Kidney tubule cell (primary cell): Measurements from ENCODE around the gene CD300LF.

ENCODE experiments used
- DNase-seq: peaks from one replicate; pipeline ENCODE4 v3.0.0-alpha.2; 2018; ENCODE audit warnings: low spot score

The CD300LF gene

DNA sequence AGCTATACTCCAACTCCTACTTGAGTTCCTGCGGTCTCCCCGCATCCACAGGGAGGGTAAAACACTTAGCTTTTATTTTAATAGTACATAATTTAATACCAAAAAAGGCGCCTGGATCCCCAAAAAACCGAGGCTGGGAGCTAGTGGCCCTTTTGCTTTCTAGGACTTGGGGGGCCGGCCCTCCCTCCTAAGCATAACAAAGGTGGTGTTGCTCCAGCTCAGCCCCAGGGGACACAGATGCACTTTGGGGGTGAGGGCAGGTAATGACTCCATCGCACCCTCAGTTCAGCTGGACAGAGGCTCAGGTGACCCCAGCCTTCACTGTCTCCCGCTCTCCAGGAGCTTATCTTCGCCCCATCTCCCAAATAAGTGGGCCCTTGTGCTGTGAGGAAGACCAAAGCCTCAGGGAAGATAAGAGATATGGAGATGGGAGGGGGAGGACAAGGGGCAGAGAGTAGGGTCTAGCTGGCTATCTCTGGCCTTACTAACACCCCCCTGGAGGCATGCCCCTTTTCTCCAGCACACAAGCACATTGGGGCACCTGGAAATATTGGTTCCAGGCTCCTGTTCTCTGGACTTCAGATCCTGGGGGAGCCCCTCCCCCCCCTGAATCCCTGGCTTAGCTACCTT, 32.9 kb upstream of the CD300LF start:
- DNase-seq: no peak

DNA sequence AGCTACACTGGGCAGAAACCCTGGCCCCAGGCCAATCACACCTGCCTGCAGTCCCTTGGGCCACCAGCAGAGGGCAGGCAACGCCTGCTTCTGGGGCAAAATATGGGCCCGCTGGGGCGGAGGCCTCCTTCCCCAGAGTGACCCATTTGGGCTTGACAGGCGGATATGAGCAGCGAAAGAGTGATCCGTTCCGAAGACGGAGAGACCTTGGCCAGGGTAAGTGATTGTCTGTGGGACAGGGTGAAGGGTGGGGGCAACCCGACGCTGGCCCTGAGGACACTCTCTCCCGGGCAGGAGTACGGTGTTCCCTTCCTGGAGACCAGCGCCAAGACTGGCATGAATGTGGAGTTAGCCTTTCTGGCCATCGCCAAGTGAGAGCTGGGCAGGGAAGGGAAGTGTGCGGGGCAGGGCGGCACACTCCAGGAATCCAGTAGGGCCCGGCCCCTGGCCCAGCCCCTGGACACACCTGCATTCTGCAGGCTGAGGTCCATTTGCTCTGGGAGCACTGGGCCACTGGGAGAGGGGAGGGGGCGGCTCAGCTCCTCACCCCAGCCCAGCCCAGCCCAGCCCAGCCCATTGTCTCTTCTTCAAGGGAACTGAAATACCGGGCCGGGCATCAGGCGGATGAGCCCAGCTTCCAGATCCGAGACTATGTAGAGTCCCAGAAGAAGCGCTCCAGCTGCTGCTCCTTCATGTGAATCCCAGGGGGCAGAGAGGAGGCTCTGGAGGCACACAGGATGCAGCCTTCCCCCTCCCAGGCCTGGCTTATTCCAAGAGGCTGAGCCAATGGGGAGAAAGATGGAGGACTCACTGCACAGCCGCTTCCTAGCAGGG, 32.2 kb upstream of the CD300LF start:
- peak; percentile 74 for DNase-seq

DNA sequence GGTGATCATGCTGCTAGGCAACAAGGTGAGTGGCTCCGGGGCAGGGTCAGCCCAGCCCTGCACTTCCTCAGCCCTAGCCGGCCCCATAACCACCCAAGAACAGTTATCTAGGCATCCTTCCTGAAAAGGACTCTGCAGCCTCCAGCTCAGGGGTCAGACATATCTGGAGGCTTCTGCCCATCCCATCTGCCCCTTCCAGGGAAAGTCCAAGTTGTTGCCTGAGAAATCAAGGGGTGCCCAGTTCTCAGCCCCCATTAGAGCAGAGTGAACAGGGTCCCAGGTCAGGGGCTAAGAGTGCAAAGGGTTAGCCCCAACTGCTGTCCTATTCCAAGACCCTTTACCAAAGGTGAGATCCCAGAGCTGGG, 31.6 kb upstream of the CD300LF start:
- DNase-seq: no peak

DNA sequence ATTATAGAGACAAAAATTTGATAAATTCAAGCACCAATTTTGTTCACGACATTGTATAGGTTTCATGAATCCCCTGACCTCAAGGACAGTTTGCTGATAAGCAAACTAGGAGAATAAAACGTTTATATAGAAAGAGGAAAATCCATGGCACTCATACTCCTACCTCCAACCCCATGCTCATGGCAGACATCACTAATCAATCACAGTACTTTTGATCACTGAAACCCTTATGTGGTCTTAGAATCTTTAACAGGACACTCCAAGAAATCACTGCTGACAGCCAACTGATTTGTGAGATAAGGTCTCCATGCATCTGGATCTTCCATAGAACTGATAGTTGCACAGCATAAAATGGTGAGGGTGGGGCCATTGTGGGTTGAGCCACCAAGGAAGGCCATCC, 31.0 kb upstream of the CD300LF start:
- DNase-seq: no peak

DNA sequence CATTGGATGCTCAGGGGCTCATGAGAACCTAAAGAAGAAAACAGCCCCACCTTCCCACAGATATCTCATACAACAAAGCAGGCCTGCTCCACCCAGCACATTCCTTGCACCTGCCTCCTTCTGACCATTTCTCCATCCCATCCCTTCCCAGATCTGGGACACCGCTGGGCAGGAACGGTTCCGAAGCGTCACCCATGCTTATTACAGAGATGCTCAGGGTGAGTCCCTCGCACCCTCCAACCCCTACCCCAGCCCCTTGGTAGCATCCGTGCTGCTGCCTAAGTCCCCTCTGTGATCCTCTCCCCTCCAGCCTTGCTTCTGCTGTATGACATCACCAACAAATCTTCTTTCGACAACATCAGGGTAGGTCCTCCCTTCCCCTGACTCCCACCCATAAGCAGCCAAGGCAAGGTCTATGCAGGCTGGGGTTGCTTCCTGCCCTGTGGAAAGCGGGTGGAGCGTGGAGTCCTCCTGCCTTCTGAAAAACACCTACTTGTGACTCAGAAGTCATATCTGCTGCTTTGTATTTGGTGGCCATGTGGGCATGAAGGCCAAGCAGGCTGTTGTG, 30.3 kb upstream of the CD300LF start:
- peak; percentile 3 for DNase-seq

DNA sequence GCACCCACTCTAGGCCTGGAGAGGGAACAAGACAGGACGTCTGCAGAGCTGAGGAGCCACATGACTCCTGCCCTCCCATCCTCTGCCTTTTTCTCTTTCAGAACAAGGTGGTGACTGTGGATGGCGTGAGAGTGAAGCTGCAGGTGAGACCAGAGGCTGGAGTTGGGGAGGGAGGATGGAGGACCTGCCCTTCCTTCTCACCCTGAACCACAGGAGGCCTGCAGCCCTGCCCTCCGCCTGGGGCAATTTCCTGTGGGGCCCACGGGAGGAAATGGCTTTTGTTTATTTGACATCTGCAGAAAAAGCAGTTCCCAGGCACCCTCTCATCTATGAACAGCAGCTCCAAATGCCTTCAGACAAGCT, 29.4 kb upstream of the CD300LF start:
- DNase-seq: no peak

DNA sequence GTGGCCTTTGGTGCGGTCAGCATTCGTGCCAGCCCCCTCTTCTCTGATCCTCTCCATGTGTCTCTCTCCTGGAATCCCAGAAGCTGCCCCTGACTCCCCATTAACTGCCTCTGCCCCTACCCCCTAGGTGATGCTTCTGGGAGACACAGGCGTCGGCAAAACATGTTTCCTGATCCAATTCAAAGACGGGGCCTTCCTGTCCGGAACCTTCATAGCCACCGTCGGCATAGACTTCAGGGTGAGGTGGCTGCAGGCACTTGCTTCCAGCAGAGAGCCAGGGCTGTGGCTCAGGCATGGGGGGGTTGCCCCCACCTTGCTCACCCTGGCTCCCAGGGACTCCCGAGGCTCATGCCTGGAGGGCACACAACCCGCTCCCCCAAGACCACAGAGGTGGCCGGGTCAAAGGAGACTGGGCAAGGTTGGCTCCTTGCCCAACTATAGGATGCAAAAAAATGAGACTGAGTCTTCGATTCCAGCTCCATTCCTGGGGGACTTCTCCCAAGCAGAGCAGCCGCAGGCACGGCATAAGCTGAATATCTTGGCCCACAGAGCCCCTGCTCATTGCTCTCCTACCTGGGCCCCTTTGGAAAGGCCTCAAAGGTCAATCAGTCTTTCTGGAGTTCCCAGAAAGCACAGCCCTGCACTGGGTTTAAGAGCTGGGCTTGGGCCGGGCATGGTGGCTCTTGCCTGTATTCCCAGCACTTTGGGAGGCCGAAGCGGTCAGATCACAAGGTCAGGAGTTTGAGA, 28.1 kb upstream of the CD300LF start:
- DNase-seq: no peak

DNA sequence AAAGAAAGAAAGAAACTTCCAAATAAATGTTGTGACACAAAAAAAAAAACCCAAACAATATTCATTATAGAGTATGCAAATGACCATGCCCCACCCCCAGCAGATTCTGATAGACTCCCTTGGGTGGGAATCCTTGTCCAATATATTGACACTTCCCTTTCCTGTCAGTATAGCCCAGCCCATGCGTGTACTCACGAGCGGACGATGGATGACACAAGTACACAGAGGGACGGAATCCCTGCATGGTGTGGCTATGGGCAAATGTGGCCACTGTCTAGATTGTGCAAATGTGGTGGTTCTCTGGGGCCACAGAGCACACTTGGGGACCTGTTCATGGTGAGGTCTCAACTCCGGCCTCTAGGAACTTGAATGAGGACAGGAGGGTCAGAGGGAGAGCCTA, 27.4 kb upstream of the CD300LF start:
- DNase-seq: no peak

DNA sequence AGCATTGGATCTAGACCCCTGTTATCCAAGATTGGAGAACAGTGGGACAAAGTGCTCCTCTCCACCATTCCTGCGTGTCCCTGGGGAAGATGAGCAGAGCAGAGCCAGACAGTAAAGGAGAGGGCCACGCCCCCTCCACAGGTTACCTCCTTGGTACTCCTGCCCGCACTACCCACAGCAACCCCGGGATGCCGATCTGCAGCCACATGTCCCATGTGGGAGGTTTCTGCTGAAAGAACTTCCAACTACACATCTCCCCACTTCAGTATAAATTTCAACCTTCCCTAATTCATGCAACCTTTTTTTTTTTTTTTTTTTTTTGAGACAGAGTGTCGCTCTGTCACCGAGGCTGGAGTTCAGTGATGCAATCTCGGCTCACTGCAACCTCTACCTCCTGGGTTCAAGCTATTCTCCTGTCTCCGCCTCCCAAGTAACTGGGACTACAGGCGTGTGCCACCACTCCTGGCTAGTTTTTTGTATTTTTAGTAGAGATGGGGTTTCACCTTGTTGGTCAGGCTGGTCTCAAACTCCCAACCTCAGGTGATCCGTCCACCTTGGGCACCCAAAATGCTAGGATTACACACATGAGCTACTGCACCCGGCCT, 26.6 kb upstream of the CD300LF start:
- DNase-seq: no peak

DNA sequence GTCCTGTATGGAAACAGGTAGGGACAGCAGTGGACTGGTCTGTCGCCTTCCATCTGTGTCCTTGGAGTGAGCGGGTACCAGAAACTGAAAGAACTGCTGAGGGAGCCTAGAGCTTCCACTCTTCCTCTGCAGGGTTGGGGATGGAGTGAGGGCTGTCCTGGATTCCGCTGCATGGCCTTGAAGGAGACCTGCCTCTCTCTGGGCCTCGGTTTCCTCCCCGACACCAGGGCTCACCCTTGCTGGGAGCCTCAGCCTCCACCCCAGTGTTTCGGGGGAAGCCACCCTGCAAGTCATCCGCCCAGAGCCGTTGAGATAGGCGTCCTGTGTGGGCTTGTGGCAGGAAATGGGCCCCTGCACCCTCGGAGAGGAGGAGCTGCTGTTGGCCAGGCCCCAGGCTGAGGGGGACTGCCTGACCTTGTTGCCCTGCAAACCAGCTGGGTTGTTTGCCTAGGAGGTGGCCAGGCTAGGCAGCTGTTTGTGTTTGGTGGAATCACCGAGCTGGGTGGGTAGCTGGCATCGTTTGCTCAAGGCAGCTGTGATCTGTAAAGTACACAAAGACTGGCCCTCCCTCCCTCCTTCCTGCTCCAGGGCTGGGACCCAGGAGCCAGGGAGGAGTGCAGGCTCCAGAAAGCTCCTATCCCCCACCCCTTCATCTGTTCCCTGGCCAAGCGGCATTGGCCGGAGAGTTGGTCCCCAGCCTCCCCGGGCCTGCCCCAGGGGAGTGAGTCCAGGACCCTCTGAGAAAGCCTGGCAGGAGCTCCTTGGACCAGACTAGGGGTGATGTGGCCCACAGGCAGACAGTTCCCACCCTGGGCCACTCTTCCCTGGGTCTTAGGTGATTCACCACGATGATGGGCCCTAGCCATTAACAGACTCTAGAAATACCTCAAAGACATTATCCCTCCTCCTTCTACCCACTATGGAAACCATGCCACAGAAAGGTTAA, 25.6 kb upstream of the CD300LF start:
- no peak for DNase-seq

DNA sequence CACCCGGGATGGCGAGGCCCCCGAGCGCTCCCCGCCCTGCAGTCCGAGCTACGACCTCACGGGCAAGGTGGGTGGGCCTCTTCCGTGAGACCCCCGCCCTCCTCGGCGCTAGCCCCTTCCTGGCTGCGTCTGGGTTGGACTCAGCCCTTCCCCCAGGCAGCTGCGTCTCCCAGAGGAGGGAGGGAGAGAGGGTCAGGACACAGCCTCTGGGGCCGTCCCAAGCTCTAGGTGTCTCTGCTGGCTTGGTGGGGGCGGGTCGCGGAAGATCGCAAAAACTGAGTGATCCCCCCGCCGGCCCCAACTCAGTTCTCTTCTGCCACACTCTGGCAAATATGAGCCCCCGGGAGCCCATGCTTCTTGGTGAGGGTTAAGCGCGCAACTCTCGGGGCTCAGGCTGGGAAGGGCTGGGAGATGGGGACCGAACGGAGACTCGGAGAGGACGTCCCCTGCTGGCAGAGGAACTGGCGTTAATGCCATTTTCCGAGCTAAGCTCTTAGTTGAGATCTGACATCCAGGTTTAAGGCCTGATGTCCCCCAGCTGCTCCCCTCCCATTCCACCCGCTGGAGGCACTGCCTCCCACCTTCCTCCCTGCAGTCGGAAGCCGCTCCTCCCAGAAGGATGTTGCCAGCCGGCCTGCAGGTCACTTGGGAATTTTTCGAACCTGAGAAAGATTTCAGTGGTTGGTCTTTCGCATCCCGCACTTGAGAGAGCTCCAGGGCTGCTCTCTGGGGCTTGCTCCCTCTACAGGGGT, 24.8 kb upstream of the CD300LF start:
- no peak for DNase-seq

DNA sequence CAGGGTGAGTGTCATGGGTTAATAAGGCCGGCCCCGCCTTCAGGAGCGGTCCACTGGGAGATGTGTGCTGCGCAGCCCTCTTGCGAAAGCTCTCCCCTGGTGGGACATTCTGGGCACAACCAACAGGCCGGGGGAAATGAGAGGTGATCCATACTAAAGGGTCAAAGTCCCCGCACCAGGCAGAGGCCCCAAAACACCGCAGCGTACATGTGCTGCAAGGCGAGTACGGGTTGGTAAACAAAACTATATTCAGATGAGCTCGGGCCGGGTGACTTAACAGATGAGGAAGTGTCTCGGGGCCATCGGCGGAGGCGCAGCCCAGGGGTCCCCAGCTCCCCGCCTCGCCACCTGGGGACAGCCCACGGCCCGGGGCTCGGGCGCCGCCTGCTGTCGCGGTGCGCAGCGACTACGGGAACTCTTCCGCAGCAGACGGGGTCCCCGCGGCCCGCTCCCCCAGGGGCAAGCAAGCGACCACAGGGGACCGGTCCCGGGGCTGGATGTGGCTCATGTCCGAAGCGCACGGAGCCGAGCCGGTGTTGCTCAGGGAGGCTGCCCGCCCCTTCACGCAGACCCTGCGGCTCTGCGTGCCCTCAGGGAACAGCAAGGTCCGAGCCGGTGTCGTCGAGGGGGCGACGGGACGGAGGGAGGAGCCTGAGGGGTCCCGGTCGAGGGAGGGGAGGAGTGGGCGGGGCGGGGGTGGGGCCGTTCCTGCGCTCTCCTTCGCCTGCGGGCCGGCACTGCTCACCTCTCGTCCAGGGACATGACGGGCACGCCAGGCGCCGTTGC, 24.0 kb upstream of the CD300LF start, which contains the start of gene RAB37:
Gene RAB37, plus strand, starts transcription at position 744 of the 786 bp plus-strand sequence. Its CDS starts 17 bp downstream, at position 761.
- no peak for DNase-seq

DNA sequence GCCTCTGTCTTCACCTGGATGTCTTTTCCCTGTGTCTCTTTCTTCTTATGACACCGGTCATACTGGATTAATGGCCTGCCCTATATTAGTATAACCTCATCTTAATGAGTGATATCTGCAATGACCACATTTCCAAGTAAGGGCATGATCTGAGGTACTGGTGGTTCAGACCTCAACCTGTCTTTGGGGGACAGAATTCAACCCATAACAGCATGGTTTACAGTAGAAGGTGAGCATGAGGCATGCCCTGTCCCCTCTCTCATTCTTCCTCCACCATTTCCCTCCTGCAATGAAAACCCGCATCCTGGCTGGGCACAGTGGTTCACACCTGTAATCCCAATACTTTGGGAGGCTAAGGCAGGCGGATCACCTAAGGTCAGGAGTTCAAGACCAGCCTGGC, 21.5 kb upstream of the CD300LF start:
- no peak for DNase-seq

DNA sequence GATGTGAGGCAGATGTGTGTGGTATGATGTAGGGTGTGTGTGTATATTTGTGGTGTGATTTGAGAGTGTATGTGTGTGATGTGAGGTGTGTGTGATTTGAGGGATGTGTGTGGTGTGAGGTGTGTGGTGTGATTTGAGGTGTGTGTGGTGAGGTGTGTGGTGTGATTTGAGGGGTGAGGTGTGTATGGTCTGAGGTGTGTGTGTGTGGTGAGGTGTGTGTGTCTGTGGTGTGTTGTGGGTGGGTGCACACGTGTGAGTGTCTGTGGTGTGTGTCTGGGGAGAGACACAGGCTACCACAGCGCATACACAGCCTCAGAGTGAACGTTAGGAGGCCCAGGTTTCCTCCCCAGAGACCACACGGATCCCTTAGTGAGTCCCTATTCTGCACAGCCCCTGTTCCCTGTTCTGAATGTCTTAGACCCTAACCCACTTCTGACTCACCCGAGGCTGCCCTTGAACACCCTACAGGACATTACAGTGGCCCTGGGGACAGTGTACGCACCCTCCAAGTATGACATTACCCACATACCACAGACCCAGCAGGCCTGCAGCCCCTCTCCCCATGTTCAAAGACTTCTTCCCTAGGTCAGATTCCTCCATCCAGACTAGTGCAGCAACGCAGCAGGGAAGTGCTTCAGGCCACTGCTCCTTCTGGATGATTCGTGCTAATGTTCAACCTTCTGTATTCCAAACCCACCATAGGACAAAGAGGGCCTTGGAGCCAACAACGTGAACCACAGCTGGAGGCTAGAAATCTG, 20.8 kb upstream of the CD300LF start:
- no peak for DNase-seq

DNA sequence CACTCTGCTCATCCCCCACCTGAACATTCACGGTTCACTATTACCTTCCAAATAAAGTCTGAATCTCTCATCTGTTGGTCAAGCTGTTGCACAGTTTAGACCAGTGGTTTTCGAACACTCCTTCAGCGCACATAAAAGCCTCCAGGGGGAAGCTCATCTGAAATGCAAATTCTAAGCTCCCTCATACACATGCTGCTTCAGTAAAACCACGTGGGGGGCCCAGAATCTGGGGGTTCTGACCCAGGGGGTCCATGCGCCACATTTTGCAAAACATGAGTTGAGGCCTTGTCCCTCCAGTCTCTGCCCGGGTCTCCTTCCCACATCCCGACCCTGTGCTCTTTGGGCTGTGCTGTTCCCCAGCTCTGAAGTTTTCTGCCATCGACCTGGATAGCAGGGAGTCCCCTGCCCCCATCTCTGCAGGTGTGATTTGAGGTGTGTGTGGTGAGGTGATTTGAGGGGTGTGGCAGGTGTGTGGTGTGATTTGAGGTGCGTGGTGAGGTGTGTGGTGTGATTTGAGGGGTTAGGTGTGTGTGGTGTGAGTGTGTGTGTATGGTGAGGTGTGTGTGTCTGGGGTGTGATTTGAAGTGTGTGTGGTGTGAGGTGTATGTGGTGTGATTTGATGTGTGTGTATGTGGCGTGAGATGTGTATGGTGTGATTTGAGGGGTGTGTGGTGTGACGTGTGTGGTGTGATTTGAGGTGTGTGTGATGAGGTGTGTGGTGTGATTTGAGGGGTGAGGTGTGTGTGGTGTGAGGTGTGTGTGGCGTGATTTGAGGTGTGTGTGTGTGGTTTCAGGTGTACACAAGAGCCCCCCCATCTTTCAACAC, 19.5 kb upstream of the CD300LF start:
- no peak for DNase-seq

DNA sequence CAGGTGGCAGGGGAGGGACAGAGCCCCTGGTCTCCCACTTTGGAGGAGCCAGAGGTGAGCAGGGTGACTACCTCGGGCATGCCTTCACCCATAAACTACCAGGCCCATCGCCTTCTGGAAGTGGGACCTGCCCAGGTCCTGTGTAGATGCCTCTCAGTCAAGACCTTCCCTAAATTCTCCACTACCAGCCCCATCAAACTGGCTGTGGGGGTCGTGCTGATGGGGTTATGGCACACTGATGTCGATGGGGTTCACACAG, 18.6 kb upstream of the CD300LF start:
- no peak for DNase-seq

DNA sequence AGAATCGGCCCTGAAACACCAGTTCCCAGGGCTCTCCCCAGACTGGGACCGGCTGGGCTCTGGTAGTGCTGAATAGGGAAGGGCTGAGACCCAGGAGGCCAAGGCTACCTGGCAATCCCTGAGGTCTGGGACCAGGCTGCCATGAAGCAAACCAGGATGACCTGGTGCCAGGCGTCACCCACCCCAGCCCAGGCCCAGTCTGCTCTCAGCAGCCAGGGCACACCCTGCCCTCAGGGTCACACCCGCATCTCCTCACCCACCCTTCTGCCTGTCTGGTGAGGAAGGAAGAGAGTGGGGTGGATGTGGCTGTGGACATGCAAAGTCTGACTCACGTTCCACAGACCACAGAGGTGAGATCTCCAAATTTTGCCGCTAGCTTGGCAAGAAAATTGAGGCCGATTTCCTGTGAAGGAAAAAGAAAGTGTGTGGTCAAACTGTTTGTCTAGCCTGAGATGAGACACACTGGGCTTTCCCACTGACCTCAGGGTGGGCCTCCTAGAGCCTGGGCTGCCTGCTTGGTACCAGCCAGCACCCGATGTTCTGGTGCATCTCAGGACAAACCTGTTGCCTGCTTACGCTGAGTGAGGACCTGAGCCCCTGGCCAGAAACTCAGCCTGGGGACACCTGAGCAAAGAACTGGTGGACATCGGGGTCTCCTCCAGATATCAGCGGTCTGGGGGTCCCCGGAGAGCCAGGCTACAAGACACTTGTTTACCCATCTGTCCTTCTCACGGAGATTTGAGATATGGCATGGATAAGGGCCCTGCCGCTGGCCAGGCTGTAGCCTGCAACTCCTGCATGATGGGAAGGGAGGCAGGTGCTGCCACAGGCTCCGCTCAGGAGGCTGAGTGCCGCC, 18.0 kb upstream of the CD300LF start:
- DNase-seq: no peak
